Upper lobe of left lung (tissue), 4 donors: ENCODE results near the gene LEO1.

Experiments
- POLR2A ChIP-seq, 4 donors: fragments of 450-650 bp; IDR thresholded peaks; one replicate each; pipeline ENCODE4 v1.5.1; 2016 to 2017; ENCODE audit warnings: antibody characterized with exemption in 4 of 4, mild to moderate bottlenecking in 2 of 4
- TF ChIP-seq, protein P1 (sequence below), 6 experiments: fragments of 450-650 bp in 4 of 6; fragments of 200-600 bp in 2 of 6; sonication (generic) in 2 of 6; IDR thresholded peaks; one replicate each; pipeline ENCODE4 v1.5.1; 2016 to 2019; ENCODE audit warnings: antibody characterized with exemption in 6 of 6

DNA sequence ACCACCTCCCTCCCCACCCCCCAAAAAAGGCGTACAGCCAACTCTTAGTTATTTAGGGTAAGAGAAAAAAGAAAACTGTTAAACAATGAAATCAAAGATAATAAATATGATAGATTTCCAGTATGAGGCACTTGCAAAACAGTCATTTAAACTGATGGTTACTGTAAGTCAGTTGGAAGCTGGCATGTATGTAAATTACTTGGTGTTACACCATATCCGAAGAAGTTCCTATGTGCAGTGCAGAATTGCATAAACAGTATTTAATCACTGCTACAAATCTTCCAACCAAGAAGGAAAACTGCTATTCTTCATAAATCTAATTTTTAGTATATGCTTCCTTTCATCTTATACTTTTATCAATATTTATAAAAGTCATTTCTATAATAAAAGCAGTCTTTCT is 62.0 kb downstream of the LEO1 start:
- TF ChIP-seq, protein P1, sequence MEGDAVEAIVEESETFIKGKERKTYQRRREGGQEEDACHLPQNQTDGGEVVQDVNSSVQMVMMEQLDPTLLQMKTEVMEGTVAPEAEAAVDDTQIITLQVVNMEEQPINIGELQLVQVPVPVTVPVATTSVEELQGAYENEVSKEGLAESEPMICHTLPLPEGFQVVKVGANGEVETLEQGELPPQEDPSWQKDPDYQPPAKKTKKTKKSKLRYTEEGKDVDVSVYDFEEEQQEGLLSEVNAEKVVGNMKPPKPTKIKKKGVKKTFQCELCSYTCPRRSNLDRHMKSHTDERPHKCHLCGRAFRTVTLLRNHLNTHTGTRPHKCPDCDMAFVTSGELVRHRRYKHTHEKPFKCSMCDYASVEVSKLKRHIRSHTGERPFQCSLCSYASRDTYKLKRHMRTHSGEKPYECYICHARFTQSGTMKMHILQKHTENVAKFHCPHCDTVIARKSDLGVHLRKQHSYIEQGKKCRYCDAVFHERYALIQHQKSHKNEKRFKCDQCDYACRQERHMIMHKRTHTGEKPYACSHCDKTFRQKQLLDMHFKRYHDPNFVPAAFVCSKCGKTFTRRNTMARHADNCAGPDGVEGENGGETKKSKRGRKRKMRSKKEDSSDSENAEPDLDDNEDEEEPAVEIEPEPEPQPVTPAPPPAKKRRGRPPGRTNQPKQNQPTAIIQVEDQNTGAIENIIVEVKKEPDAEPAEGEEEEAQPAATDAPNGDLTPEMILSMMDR (IDR thresholded peaks at IDR 0.05): no peak
- no peak for TF ChIP-seq POLR2A (IDR thresholded peaks at IDR 0.05)
